Type B pancreatic cell (in vitro differentiated cells): ENCODE results near the gene FANCC. TPM values are rescaled to one million over a fixed set of nuclear protein-coding genes. Genes with fewer than 3 reads are reported as not detected.

Source experiments
- DNase-seq: peaks from one replicate; pipeline ENCODE4 v3.0.0; 2021; ENCODE audit warnings: mixed read lengths; ENCODE audit not compliant: unreplicated experiment; ENCODE audit errors: extremely low spot score
- H3K27ac Mint-ChIP-seq: 2 replicates; pipeline ENCODE4 v1.8.0; 2021; ENCODE audit warnings: mild to moderate bottlenecking, mixed read lengths
- H3K27me3 Mint-ChIP-seq: 2 replicates; pipeline ENCODE4 v1.8.0; 2021; ENCODE audit warnings: mixed read lengths
- H3K36me3 Mint-ChIP-seq: 2 replicates; pipeline ENCODE4 v1.8.0; 2021; ENCODE audit warnings: mixed read lengths
- H3K4me1 Mint-ChIP-seq: one replicate; pipeline ENCODE4 v1.8.0; 2021; ENCODE audit warnings: mixed read lengths; ENCODE audit not compliant: unreplicated experiment
- H3K4me3 Mint-ChIP-seq: 2 replicates; pipeline ENCODE4 v1.8.0; 2021; ENCODE audit warnings: mild to moderate bottlenecking, mixed read lengths
- H3K9me3 Mint-ChIP-seq: 2 replicates; pipeline ENCODE4 v1.8.0; 2021; ENCODE audit warnings: mixed read lengths
- total RNA-seq: library from RNA; stranded (reverse); gene quantifications from 2 replicates; pipeline ENCODE4 v1.2.1, GENCODE V29; 2021; ENCODE audit warnings: low replicate concordance
- TF ChIP-seq, protein P1 (sequence below): fragments of 200-600 bp; sonication (generic); conservative IDR thresholded peaks from 2 replicates; pipeline ENCODE4 v1.5.0; 2021; ENCODE audit warnings: antibody characterized with exemption, mild to moderate bottlenecking

FANCC gene
- total RNA-seq, 1 donor from 2014 or later = 19.2 TPM

GRCh38 chr9:95095641-95096355, 221.7 kb downstream of the FANCC start:
- Mint-ChIP-seq H3K4me3 (peak overlapping the region; percentile 34), H3K9me3 (no peaks in the 10 kb centered on the region), H3K27ac (peak overlapping the region; percentile 56), H3K36me3 (peaks cover 32% of the 10 kb centered on the region), H3K27me3 (no peaks in the 10 kb centered on the region), H3K4me1 (peaks cover 70% of the 10 kb centered on the region)
- TF ChIP-seq, protein P1, sequence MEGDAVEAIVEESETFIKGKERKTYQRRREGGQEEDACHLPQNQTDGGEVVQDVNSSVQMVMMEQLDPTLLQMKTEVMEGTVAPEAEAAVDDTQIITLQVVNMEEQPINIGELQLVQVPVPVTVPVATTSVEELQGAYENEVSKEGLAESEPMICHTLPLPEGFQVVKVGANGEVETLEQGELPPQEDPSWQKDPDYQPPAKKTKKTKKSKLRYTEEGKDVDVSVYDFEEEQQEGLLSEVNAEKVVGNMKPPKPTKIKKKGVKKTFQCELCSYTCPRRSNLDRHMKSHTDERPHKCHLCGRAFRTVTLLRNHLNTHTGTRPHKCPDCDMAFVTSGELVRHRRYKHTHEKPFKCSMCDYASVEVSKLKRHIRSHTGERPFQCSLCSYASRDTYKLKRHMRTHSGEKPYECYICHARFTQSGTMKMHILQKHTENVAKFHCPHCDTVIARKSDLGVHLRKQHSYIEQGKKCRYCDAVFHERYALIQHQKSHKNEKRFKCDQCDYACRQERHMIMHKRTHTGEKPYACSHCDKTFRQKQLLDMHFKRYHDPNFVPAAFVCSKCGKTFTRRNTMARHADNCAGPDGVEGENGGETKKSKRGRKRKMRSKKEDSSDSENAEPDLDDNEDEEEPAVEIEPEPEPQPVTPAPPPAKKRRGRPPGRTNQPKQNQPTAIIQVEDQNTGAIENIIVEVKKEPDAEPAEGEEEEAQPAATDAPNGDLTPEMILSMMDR = no peak
- no peak for DNase-seq

DNA sequence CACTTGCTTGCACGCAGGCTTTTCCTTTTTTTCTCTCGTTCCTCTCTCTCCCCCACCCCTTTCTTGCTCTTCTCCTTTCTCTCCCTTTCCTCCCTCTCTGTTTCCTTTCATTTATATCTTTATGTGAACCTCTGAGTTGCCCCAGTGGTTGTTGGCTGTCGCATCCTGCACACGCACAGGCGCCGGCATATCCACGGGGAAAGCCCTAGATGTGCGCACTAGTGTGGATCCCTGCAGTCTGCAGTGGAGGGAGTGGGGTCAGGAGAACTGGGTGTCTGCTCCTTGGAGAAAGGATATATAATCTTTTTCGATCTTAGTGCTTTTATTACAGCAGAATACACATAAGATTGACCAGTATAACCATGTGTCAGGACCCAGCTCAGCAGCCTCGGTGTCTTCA, 223.5 kb downstream of the FANCC start:
- peaks cover 79% of the 10 kb centered on the region for H3K4me1 Mint-ChIP-seq
- no peak for DNase-seq
- peak overlapping the region; percentile 80 for H3K27ac Mint-ChIP-seq

DNA sequence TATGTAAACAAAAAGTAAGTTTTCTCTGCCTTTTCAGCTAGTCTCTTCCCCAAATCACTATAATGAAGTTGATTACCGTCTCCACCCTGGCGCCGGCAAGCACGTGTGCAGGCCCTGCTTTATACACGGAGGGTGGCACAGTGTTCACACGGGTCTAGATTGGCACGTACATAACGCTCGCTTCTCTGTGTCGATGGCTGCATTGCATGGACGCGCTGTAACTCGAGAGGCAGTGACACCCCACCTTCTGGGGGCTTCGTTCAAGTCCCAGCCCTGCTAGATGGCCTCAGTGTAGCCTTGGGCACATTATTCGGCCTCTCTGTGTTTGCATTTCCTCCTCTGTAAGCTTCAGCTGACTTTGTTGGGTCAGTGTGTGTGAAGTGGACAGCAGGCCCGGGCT, 223.9 kb downstream of the FANCC start:
- H3K27me3 Mint-ChIP-seq = no peaks in the 10 kb centered on the region
- peak overlapping the region; percentile 80 for H3K27ac Mint-ChIP-seq
- H3K36me3 Mint-ChIP-seq = peaks cover 29% of the 10 kb centered on the region
- peaks cover 76% of the 10 kb centered on the region for H3K4me1 Mint-ChIP-seq
- no peaks in the 10 kb centered on the region for H3K9me3 Mint-ChIP-seq
- DNase-seq = no peak
- TF ChIP-seq, protein P1 = no peak
- peak overlapping the region; percentile 21 for H3K4me3 Mint-ChIP-seq

More for the DNA sequence above, 223.5 kb downstream of the FANCC start:
- no peak overlapping the region for H3K4me3 Mint-ChIP-seq
- H3K9me3 Mint-ChIP-seq = no peaks in the 10 kb centered on the region
- H3K36me3 Mint-ChIP-seq = peaks cover 32% of the 10 kb centered on the region
- H3K27me3 Mint-ChIP-seq = no peaks in the 10 kb centered on the region
- TF ChIP-seq, protein P1 = no peak

DNA sequence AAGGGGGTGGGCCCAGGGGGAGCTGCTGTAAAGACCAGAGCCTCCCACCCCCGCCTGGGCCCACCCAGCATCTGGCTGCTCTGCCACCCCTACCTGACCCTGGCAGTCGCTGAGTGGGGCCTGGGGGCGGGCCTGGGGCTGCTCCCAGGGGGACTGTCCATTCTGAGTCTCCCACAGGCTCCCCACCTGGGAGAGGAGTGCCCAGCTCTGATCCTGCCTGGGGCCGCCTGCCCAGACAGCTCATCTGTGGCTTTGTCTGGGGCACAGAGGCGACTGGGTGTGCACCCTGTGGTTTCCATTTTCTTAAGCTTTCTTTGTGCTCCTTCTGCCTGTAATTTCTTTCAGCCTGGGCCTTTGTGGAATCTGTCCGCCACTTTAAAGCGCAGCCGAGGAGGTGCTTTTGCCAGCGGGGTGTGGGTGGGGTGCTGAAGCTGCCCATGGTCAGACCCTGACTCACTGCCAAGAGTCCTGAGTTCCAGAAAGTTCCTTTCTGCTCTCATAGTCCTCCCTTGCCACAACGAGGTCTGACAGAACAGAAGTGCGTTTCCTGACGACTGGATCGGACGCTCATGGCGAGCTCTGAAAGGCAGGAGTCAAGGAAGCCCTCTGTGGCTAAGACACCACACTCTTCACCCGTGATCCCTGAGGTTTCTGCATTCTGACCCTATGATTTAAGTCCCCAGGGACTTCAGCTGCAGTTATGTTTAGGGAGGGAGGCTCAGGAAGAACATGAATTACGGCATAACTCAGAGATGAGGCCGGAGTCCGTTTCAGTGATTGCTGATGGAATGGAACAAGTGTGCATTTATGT, 225.0 kb downstream of the FANCC start:
- peaks cover 29% of the 10 kb centered on the region for H3K36me3 Mint-ChIP-seq
- no peaks in the 10 kb centered on the region for H3K27me3 Mint-ChIP-seq
- H3K4me3 Mint-ChIP-seq = peak overlapping the region; percentile 20
- H3K27ac Mint-ChIP-seq = peak overlapping the region; percentile 80
- no peak for DNase-seq
- no peaks in the 10 kb centered on the region for H3K9me3 Mint-ChIP-seq
- TF ChIP-seq, protein P1 = no peak
- H3K4me1 Mint-ChIP-seq = peaks cover 71% of the 10 kb centered on the region

- H3K27ac Mint-ChIP-seq = peak overlapping the region; percentile 83
- H3K9me3 Mint-ChIP-seq = no peaks in the 10 kb centered on the region
- H3K4me3 Mint-ChIP-seq = peak overlapping the region; percentile 44
- DNase-seq = no peak
- TF ChIP-seq, protein P1 = no peak
- no peaks in the 10 kb centered on the region for H3K27me3 Mint-ChIP-seq
- H3K36me3 Mint-ChIP-seq = peaks cover 29% of the 10 kb centered on the region
- H3K4me1 Mint-ChIP-seq = peaks cover 70% of the 10 kb centered on the region
Observed at GRCh38 chr9:95091601-95092261, 225.8 kb downstream of the FANCC start.
